H1 (cell line): Measurements from ENCODE around the gene STT3A. TPM values are rescaled to one million over a fixed set of nuclear protein-coding genes. Genes with fewer than 3 reads are reported as not detected.

Source experiments
- CTCF ChIA-PET: fragments of 300-600 bp; sonication (Branson Sonifier 250); formaldehyde crosslinking; loops from one replicate; lab custom pipeline; 2021; ENCODE audit not compliant: partially characterized antibody; lab: Charles Lee
- POLR2A ChIA-PET: fragments of 300-600 bp; sonication (Branson Sonifier 250); formaldehyde crosslinking; loops from one replicate; lab custom pipeline; 2021; ENCODE audit warnings: inconsistent platforms; ENCODE audit not compliant: partially characterized antibody; lab: Charles Lee
- DNase-seq, 2 experiments: peaks; one replicate each; pipeline versions ENCODE4 v3.0.0 to v3.0.0-alpha.2; 2010 to 2022; ENCODE audit warnings: low spot score in 2 of 2, low read depth in 1 of 2, mixed read lengths in 1 of 2
- FAIRE-seq: peaks from 2 replicates; lab custom pipeline; 2011; peaks lifted over from hg19 to GRCh38; lab: Jason Lieb, UNC
- H2AFZ ChIP-seq: 2 replicates; pipeline ENCODE4 v1.8.1; 2012; ENCODE audit warnings: low read length, inconsistent platforms
- H2AK5ac ChIP-seq: 2 replicates; pipeline ENCODE4 v1.6.1; 2013; ENCODE audit warnings: low read depth, low read length
- H2BK120ac ChIP-seq: replicated peaks from 2 replicates; pipeline ENCODE3; 2013; ENCODE audit warnings: low read depth, low read length, inconsistent platforms
- H2BK12ac ChIP-seq: 2 replicates; pipeline ENCODE4 v1.6.1; 2013; ENCODE audit warnings: low read depth, low read length
- H2BK15ac ChIP-seq: 2 replicates; pipeline ENCODE4 v1.6.1; 2013; ENCODE audit warnings: low read length
- H2BK20ac ChIP-seq: 2 replicates; pipeline ENCODE4 v1.6.1; 2013; ENCODE audit warnings: low read length
- H2BK5ac ChIP-seq: 2 replicates; pipeline ENCODE4 v1.6.1; 2013; ENCODE audit warnings: low read depth, low read length
- H3K14ac ChIP-seq: 2 replicates; pipeline ENCODE4 v1.6.1; 2013; ENCODE audit warnings: inconsistent platforms; ENCODE audit not compliant: insufficient read length
- H3K18ac ChIP-seq: 2 replicates; pipeline ENCODE4 v1.6.1; 2013; ENCODE audit warnings: low read length; ENCODE audit errors: extremely low read depth
- H3K23ac ChIP-seq: 2 replicates; pipeline ENCODE4 v1.6.1; 2013; ENCODE audit warnings: inconsistent platforms; ENCODE audit not compliant: insufficient read length
- H3K23me2 ChIP-seq: 2 replicates; pipeline ENCODE4 v1.6.1; 2013; ENCODE audit warnings: low read depth, low read length
- H3K27ac ChIP-seq: 2 replicates; pipeline ENCODE4 v1.6.1; 2011; ENCODE audit warnings: low read depth, low read length, inconsistent platforms
- H3K27me3 ChIP-seq, 4 experiments: replicated peaks in 1 of 4; 1 replicate in 1 of 4; 2 replicates in 3 of 4; pipeline versions ENCODE4 v1.6.1 to v1.8.1; 2011 to 2013; ENCODE audit warnings: low read length in 3 of 4, mild to moderate bottlenecking in 3 of 4, inconsistent platforms in 2 of 4, mixed read lengths in 2 of 4, moderate library complexity in 1 of 4; ENCODE audit not compliant: control insufficient read depth in 3 of 4, insufficient read depth in 3 of 4; ENCODE audit errors: extremely low read depth in 1 of 4
- H3K36me3 ChIP-seq, 4 experiments: 2 replicates each; pipeline versions ENCODE4 v1.6.1 to v1.8.1; 2011 to 2013; ENCODE audit warnings: mild to moderate bottlenecking in 4 of 4, low read length in 3 of 4, moderate library complexity in 2 of 4, control low read depth in 1 of 4, inconsistent platforms in 1 of 4; ENCODE audit not compliant: insufficient read depth in 4 of 4, control insufficient read depth in 2 of 4
- H3K4ac ChIP-seq: replicated peaks from 2 replicates; pipeline ENCODE3; 2013; ENCODE audit warnings: low read length, low read depth, mixed read lengths, inconsistent platforms; ENCODE audit not compliant: insufficient read length
- H3K4me1 ChIP-seq, 4 experiments: replicated peaks in 1 of 4; 1 replicate in 1 of 4; 2 replicates in 3 of 4; pipeline versions ENCODE4 v1.6.1 to v1.8.1; 2011 to 2013; ENCODE audit warnings: low read length in 3 of 4, inconsistent platforms in 2 of 4, mixed read lengths in 1 of 4; ENCODE audit not compliant: insufficient read depth in 4 of 4, control insufficient read depth in 3 of 4
- H3K4me2 ChIP-seq, 2 experiments: 2 replicates each; pipeline versions ENCODE4 v1.6.1 to v1.8.1; 2011 to 2013; ENCODE audit warnings: low read depth in 2 of 2, low read length in 2 of 2, control low read depth in 1 of 2, inconsistent platforms in 1 of 2, mild to moderate bottlenecking in 1 of 2; ENCODE audit not compliant: insufficient read depth in 1 of 2
- H3K4me3 ChIP-seq, 4 experiments: fragments of 200-600, 300-600 bp in 1 of 4; sonication (generic), shearing (Covaris generic), sonication (Bioruptor Twin) in 1 of 4; 2 replicates each; pipeline versions ENCODE4 v1.5.1 to v1.8.1; 2011 to 2016; ENCODE audit warnings: low read length in 4 of 4, low read depth in 3 of 4, control low read depth in 2 of 4, inconsistent platforms in 2 of 4, mild to moderate bottlenecking in 2 of 4, mixed read lengths in 1 of 4, moderate library complexity in 1 of 4; ENCODE audit not compliant: insufficient read depth in 2 of 4; ENCODE audit errors: extremely low read depth in 1 of 4
- H3K56ac ChIP-seq: replicated peaks from 2 replicates; pipeline ENCODE3; 2013; ENCODE audit warnings: low read depth, mild to moderate bottlenecking, mixed read lengths, low read length, inconsistent platforms; ENCODE audit not compliant: insufficient read length
- H3K79me1 ChIP-seq: 2 replicates; pipeline ENCODE4 v1.6.1; 2013; ENCODE audit warnings: low read depth, low read length, control low read depth
- H3K79me2 ChIP-seq, 2 experiments: 2 replicates each; pipeline versions ENCODE4 v1.6.1 to v1.8.1; 2012 to 2013; ENCODE audit warnings: low read length in 2 of 2, mild to moderate bottlenecking in 2 of 2, inconsistent platforms in 1 of 2; ENCODE audit not compliant: insufficient read depth in 2 of 2, control insufficient read depth in 1 of 2
- H3K9ac ChIP-seq, 4 experiments: replicated peaks in 1 of 4; 1 replicate in 1 of 4; 2 replicates in 3 of 4; pipeline versions ENCODE4 v1.6.1 to v1.8.1; 2011 to 2013; ENCODE audit warnings: low read depth in 3 of 4, low read length in 3 of 4, control low read depth in 2 of 4, mild to moderate bottlenecking in 2 of 4, moderate library complexity in 2 of 4, inconsistent platforms in 1 of 4; ENCODE audit errors: extremely low read depth in 1 of 4
- H3K9me3 ChIP-seq, 2 experiments: 2 replicates each; pipeline versions ENCODE4 v1.6.1 to v1.8.1; 2012 to 2013; ENCODE audit warnings: mild to moderate bottlenecking in 2 of 2, moderate library complexity in 2 of 2, control low read depth in 1 of 2, inconsistent platforms in 1 of 2, low read depth in 1 of 2, low read length in 1 of 2, mixed read lengths in 1 of 2; ENCODE audit not compliant: insufficient read depth in 2 of 2
- H4K20me1 ChIP-seq, 2 experiments: replicated peaks in 1 of 2; 2 replicates each; pipeline versions ENCODE3 to v1.8.1; 2011 to 2013; ENCODE audit warnings: inconsistent platforms in 2 of 2, low read length in 2 of 2, mild to moderate bottlenecking in 1 of 2; ENCODE audit not compliant: insufficient read depth in 2 of 2, control insufficient read depth in 1 of 2
- H4K5ac ChIP-seq: 2 replicates; pipeline ENCODE4 v1.6.1; 2013; ENCODE audit warnings: low read length, low read depth, mixed read lengths, inconsistent platforms; ENCODE audit not compliant: insufficient read length
- H4K8ac ChIP-seq: 2 replicates; pipeline ENCODE4 v1.8.0; 2013; ENCODE audit warnings: mild to moderate bottlenecking, moderate library complexity, low read length, inconsistent platforms; ENCODE audit not compliant: insufficient read depth; ENCODE audit errors: extremely low read depth
- H4K91ac ChIP-seq: replicated peaks from 2 replicates; pipeline ENCODE3; 2013; ENCODE audit warnings: low read length, mixed read lengths, inconsistent platforms; ENCODE audit not compliant: insufficient read length
- KDM4A ChIP-seq: IDR thresholded peaks from one replicate; pipeline ENCODE4 v1.7.1; 2012; ENCODE audit warnings: low read depth, mild to moderate bottlenecking, moderate library complexity, low read length, inconsistent platforms; ENCODE audit not compliant: severe bottlenecking
- RAD21 ChIP-seq, 2 experiments: IDR thresholded peaks in 1 of 2; conservative IDR thresholded peaks in 1 of 2; 2 replicates each; pipeline ENCODE4 v1.6.1; 2011; ENCODE audit warnings: low read depth in 2 of 2, low read length in 2 of 2, improper control_type of control experiment in 1 of 2, inconsistent platforms in 1 of 2, mild to moderate bottlenecking in 1 of 2, moderate library complexity in 1 of 2
- WGBS, 2 experiments: shearing (Covaris generic) in 1 of 2; methylation state at CpG; one replicate each; pipeline versions ENCODE4 v1.1.6 to v1.1.7; 2013 to 2015; ENCODE audit warnings: low lambda C conversion rate in 2 of 2, mixed read lengths in 2 of 2, inconsistent platforms in 1 of 2, low coverage in 1 of 2, missing lambda C conversion rate in 1 of 2; ENCODE audit not compliant: insufficient replicate concordance in 2 of 2, insufficient coverage in 1 of 2, insufficient read length in 1 of 2; ENCODE audit errors: extremely low coverage in 1 of 2, missing lambda C conversion rate in 1 of 2; 5-methylcytosine and 5-hydroxymethylcytosine counted together
- polyA plus RNA-seq, 7 experiments: library from polyadenylated mRNA; depleted of rRNA in 3 of 7; stranded (reverse) in 5 of 7; unstranded in 2 of 7; fragments of >200 nt in 5 of 7; fragments of 200-250 nt in 2 of 7; gene quantifications; 1 replicate in 5 of 7; 2 replicates in 1 of 7; 4 replicates in 1 of 7; pipeline versions ENCODE4 v1.2.1 to v1.2.3, GENCODE V29; 2011 to 2013; ENCODE audit warnings: missing spikeins in 2 of 7, mixed read lengths in 2 of 7
- total RNA-seq: library from RNA; stranded (reverse); fragmentation: NEBNext Ultra II Directional; extraction: Animal tissue kit (Norgen Biotek cat#: 25700); gene quantifications from 2 replicates; pipeline ENCODE4 v1.2.1, GENCODE V29; 2021

The STT3A gene
- total and polyA plus RNA-seq, 2 of the 8 experiments (the other 6 are each of a cell fraction or from before 2014, with no cell fraction given): 173 to 211 TPM

DNA sequence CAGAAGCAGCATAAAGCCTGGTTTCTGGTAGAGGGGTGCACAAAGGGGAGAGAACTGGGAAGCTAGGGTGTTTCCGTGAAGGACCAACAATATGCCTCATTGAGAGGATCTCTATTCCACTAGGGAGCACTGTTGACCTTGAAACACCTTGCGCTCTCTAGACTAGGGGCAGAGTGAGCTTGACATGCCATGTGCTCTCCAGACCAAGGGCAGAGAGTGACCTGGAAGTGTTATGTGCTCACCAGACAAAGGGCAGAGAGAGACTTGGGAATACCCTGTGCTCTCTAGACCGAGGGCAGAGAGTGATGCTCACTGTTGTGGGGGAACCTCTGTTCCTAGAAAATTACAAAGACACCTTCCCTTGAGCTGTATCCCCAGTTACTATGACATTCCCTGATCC, 38.6 kb upstream of the STT3A start:
- Histone ChIP-seq H4K5ac (no peak overlapping the region), H3K79me2 (no peaks in the 10 kb centered on the region), H3K36me3 (no peaks in the 10 kb centered on the region), H2BK12ac (no peak overlapping the region), H3K4me3 (no peak overlapping the region), H2AK5ac (no peak overlapping the region), H2BK120ac (no peak overlapping the region), H3K9ac (no peak overlapping the region), H2BK15ac (no peak overlapping the region), H3K23me2 (no peaks in the 10 kb centered on the region), H4K20me1 (no peaks in the 10 kb centered on the region), H3K4me2 (no peak overlapping the region), H3K4ac (no peak overlapping the region), H2BK20ac (no peak overlapping the region), H3K18ac (no peak overlapping the region), H3K56ac (no peak overlapping the region), H3K14ac (no peak overlapping the region), H3K79me1 (no peaks in the 10 kb centered on the region), H3K4me1 (no peaks in the 10 kb centered on the region), H3K9me3 (peaks cover 28 to 37% of the 10 kb centered on the region in 2 experiments), H3K27ac (no peak overlapping the region), H4K8ac (no peak overlapping the region), H4K91ac (peak overlapping the region; percentile 54), H2AFZ (no peak overlapping the region), H2BK5ac (no peak overlapping the region), H3K23ac (no peak overlapping the region), H3K27me3 (no peaks in the 10 kb centered on the region)
- no peak for FAIRE-seq
- WGBS, 2 experiments: 97% methylated on average over 3 of the region's 3 CpGs; no CpG with 5 or more reads in 1 of the 2 experiments
- no peak for DNase-seq
- ChIA-PET POLR2A (no interaction called here), CTCF (interaction anchor here (1.0 to 1.6 kb wide), 2 partner anchors 14 to 16 kb away, joined by 3 to 4 read pairs; partner anchors contain the start of gene EI24)
- TF ChIP-seq RAD21 (IDR thresholded peaks at IDR 0.05 in 1 of 2, conservative IDR thresholded peaks at IDR 0.05 in 1 of 2; ENCODE audit: low read depth in 2 of 2, low read length in 2 of 2) (0 out of 4 replicates have a peak, but pooled peaks of 1 of the 2 experiments have one; percentile 5), KDM4A (no peak)
